Activated naive CD4-positive, alpha-beta T cell treated with anti-CD3 and anti-CD28 coated beads, Interleukin-2, amount 10 ng/mL, durations not matched to agents 7 days and 5 days (primary cell): Measurements from ENCODE around the gene OSBPL9.
"Not testable (repeated sequence)": the region's sequence is repeated elsewhere in the genome, so short reads cannot be mapped to it uniquely, and the experiment has no call there.

Source experiments
- CTCF ChIA-PET: fragments of 350-600 bp; sonication (Branson Sonifier 250); formaldehyde crosslinking; loops from one replicate; lab custom pipeline; 2021; ENCODE audit warnings: antibody characterized with exemption; lab: Charles Lee
- DNase-seq: peaks from one replicate; pipeline ENCODE4 v3.0.0-alpha.2; 2020
- H3K27ac Mint-ChIP-seq: one replicate; pipeline ENCODE4 v1.8.0; 2021; ENCODE audit warnings: mild to moderate bottlenecking, moderate library complexity, mixed read lengths
- H3K27me3 Mint-ChIP-seq: one replicate; pipeline ENCODE4 v1.8.0; 2021; ENCODE audit warnings: mild to moderate bottlenecking, mixed read lengths
- H3K36me3 Mint-ChIP-seq: one replicate; pipeline ENCODE4 v1.8.0; 2021; ENCODE audit warnings: mixed read lengths
- H3K4me1 Mint-ChIP-seq: one replicate; pipeline ENCODE4 v1.8.0; 2021; ENCODE audit warnings: mixed read lengths
- H3K4me3 Mint-ChIP-seq: one replicate; pipeline ENCODE4 v1.8.0; 2021; ENCODE audit warnings: mild to moderate bottlenecking, moderate library complexity, mixed read lengths
- H3K9me3 Mint-ChIP-seq: one replicate; pipeline ENCODE4 v1.8.0; 2021; ENCODE audit warnings: mixed read lengths

Gene OSBPL9

GRCh38 chr1:51776408-51776807, 159.5 kb downstream of the OSBPL9 start:
- no peaks in the 10 kb centered on the region for H3K9me3 Mint-ChIP-seq
- peaks cover 45% of the 10 kb centered on the region for H3K36me3 Mint-ChIP-seq
- no peak overlapping the region for H3K4me3 Mint-ChIP-seq
- peaks cover 10% of the 10 kb centered on the region for H3K4me1 Mint-ChIP-seq
- no peaks in the 10 kb centered on the region for H3K27me3 Mint-ChIP-seq
- DNase-seq: no peak
- no peak overlapping the region for H3K27ac Mint-ChIP-seq
- CTCF ChIA-PET: no interaction called here

DNA sequence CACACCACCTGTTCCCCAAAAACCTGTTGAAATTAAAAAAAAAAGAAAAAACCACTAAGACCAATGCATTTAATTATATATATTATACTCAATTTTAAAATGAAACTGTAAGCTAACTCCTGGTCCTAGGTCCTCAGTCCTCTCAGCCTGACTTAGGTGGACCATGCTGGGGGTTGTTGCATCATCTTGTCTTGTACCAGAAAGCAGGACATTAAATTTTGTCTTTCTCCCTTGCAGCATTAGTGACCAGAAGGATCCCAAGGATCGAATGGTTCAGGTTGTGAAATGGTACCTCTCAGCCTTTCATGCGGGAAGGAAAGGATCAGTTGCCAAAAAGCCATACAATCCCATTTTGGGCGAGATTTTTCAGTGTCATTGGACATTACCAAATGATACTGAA, 164.0 kb downstream of the OSBPL9 start:
- Mint-ChIP-seq H3K27me3 (no peaks in the 10 kb centered on the region), H3K27ac (no peak overlapping the region), H3K36me3 (peaks cover 39% of the 10 kb centered on the region), H3K4me1 (peaks cover 9% of the 10 kb centered on the region), H3K4me3 (no peak overlapping the region), H3K9me3 (no peaks in the 10 kb centered on the region)
- CTCF ChIA-PET: no interaction called here
- DNase-seq: no peak

GRCh38 chr1:51784997-51785421, 168.1 kb downstream of the OSBPL9 start:
- Mint-ChIP-seq H3K4me3 (no peak overlapping the region), H3K27ac (peak overlapping the region; percentile 22), H3K27me3 (no peaks in the 10 kb centered on the region), H3K9me3 (no peaks in the 10 kb centered on the region), H3K36me3 (peaks cover 60% of the 10 kb centered on the region), H3K4me1 (no peaks in the 10 kb centered on the region)
- DNase-seq: no peak
- CTCF ChIA-PET: interaction anchor here (1.7 kb wide), 1 partner anchor 16 kb away, joined by 4 read pairs; no protein-coding TSS in a partner anchor

GRCh38 chr1:51788938-51789337, 172.0 kb downstream of the OSBPL9 start:
- Mint-ChIP-seq H3K4me3 (no peak overlapping the region), H3K27ac (no peak overlapping the region)
- CTCF ChIA-PET: no interaction called here

DNA sequence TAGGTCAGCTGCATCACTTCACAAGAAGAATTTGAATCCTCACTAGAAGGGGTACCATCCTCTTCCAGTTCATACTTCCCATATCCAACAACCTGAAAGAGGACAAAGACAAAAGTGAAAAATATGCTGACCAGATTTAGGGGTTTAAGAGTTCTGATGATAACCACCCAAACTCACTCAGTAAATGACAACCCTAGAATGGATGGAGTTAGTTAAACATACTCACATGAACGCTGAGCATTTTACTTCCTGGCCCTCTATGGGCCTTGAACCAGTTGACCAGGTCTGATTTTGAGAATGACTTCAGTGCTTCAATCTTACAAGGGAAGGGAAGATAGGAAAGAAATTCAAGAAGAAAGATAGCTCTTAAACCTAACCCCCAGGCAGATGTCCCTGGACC, 172.4 kb downstream of the OSBPL9 start:
- Mint-ChIP-seq H3K4me3 (no peak overlapping the region), H3K27ac (no peak overlapping the region), H3K27me3 (no peaks in the 10 kb centered on the region), H3K36me3 (peaks cover 78% of the 10 kb centered on the region), H3K9me3 (no peaks in the 10 kb centered on the region), H3K4me1 (peaks cover 13% of the 10 kb centered on the region)
- DNase-seq: no peak
- CTCF ChIA-PET: no interaction called here

More at GRCh38 chr1:51788938-51789337, 172.0 kb downstream of the OSBPL9 start:
- Mint-ChIP-seq H3K36me3 (peaks cover 78% of the 10 kb centered on the region), H3K27me3 (no peaks in the 10 kb centered on the region), H3K4me1 (peaks cover 13% of the 10 kb centered on the region), H3K9me3 (no peaks in the 10 kb centered on the region)
- DNase-seq: no peak

GRCh38 chr1:51790385-51790784, 173.5 kb downstream of the OSBPL9 start:
- CTCF ChIA-PET: interaction anchor here (0.7 to 1.8 kb wide), 2 partner anchors 22 to 89 kb away, joined by 3 to 4 read pairs; no protein-coding TSS in a partner anchor
- Mint-ChIP-seq H3K9me3 (no peaks in the 10 kb centered on the region), H3K4me1 (peaks cover 13% of the 10 kb centered on the region), H3K27me3 (no peaks in the 10 kb centered on the region), H3K36me3 (peaks cover 78% of the 10 kb centered on the region), H3K27ac (no peak overlapping the region), H3K4me3 (no peak overlapping the region)
- DNase-seq: no peak

DNA sequence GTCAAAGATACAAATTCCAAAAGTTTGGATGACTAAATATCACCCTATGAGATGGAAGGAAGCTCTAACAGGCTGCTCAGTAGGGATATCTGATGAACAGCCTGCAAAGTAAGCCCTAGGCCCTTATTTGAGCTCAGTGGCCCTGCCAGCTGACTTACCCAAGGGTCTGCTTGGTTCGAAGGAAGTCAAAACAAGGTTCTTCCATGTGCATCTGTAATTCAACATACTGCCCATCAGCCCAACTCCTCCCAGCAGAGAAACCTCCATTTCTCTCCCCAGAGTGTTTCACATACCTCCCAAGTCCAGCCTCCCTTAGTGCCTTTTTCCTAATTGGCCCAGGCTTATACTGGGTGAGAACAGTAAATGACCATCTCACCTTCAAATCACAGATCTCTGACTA, 175.0 kb downstream of the OSBPL9 start:
- CTCF ChIA-PET: no interaction called here

GRCh38 chr1:51792864-51793263, 176.0 kb downstream of the OSBPL9 start:
- H3K36me3 Mint-ChIP-seq: peaks cover 74% of the 10 kb centered on the region
- H3K4me1 Mint-ChIP-seq: peaks cover 13% of the 10 kb centered on the region
- no peak for DNase-seq
- H3K27me3 Mint-ChIP-seq: no peaks in the 10 kb centered on the region
- CTCF ChIA-PET: no interaction called here
- H3K9me3 Mint-ChIP-seq: no peaks in the 10 kb centered on the region
- no peak overlapping the region for H3K4me3 Mint-ChIP-seq
- H3K27ac Mint-ChIP-seq: peak overlapping the region; percentile 3

More for the DNA sequence above, 175.0 kb downstream of the OSBPL9 start:
- DNase-seq: no peak
- H3K27me3 Mint-ChIP-seq: no peaks in the 10 kb centered on the region
- H3K9me3 Mint-ChIP-seq: no peaks in the 10 kb centered on the region
- peak overlapping the region; percentile 15 for H3K27ac Mint-ChIP-seq
- H3K36me3 Mint-ChIP-seq: peaks cover 74% of the 10 kb centered on the region
- H3K4me1 Mint-ChIP-seq: peaks cover 13% of the 10 kb centered on the region
- no peak overlapping the region for H3K4me3 Mint-ChIP-seq

DNA sequence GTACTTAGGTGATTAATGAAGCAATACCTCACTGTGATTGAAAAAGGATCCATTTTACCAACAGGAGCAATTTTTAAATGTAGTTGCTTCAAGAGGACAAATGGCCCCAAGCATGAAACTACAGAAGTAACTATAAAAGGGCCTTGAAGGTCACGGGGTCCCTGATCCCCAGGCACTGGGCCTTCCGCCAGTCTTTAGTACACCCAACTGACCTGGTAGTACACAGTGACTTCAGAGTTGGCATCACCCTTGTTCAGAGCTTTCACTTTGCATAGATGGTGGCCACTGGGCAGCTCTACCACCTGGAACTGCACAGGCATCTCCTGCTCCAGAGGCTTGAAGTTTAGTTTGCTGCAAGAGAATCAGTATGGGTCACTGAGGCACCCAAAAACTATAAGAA, 177.4 kb downstream of the OSBPL9 start:
- peaks cover 68% of the 10 kb centered on the region for H3K36me3 Mint-ChIP-seq
- H3K4me1 Mint-ChIP-seq: peaks cover 13% of the 10 kb centered on the region
- no peak for DNase-seq
- no peak overlapping the region for H3K27ac Mint-ChIP-seq
- H3K9me3 Mint-ChIP-seq: no peaks in the 10 kb centered on the region
- no peak overlapping the region for H3K4me3 Mint-ChIP-seq
- CTCF ChIA-PET: no interaction called here
- no peaks in the 10 kb centered on the region for H3K27me3 Mint-ChIP-seq

DNA sequence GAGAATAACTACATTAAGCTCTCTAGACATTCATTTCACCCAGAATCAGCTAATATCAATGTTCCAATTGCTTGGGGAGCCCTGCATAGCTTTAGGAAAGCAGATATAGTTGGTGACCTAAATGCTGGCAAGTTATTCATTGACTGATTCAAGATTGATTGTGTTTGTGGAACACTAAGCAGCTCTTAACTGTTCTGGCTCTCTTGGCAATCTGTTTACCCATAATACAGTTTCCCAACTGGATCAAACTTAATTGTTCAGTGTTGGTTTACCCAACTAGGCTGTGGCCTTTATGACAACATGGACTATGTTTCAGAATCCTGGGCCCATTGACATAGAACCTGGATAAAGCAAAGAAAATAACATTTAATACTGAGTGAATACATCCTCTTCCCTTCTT, 178.0 kb downstream of the OSBPL9 start:
- H3K4me1 Mint-ChIP-seq: peaks cover 13% of the 10 kb centered on the region
- H3K27ac Mint-ChIP-seq: no peak overlapping the region
- H3K9me3 Mint-ChIP-seq: no peaks in the 10 kb centered on the region
- no peak for DNase-seq
- peaks cover 62% of the 10 kb centered on the region for H3K36me3 Mint-ChIP-seq
- no peaks in the 10 kb centered on the region for H3K27me3 Mint-ChIP-seq
- no peak overlapping the region for H3K4me3 Mint-ChIP-seq
- CTCF ChIA-PET: no interaction called here

- Mint-ChIP-seq H3K27me3 (no peaks in the 10 kb centered on the region), H3K4me3 (no peak overlapping the region), H3K27ac (no peak overlapping the region), H3K4me1 (no peaks in the 10 kb centered on the region), H3K36me3 (peaks cover 38% of the 10 kb centered on the region), H3K9me3 (no peaks in the 10 kb centered on the region)
- no peak for DNase-seq
- CTCF ChIA-PET: no interaction called here
Observed at GRCh38 chr1:51799372-51799771, 182.5 kb downstream of the OSBPL9 start.

DNA sequence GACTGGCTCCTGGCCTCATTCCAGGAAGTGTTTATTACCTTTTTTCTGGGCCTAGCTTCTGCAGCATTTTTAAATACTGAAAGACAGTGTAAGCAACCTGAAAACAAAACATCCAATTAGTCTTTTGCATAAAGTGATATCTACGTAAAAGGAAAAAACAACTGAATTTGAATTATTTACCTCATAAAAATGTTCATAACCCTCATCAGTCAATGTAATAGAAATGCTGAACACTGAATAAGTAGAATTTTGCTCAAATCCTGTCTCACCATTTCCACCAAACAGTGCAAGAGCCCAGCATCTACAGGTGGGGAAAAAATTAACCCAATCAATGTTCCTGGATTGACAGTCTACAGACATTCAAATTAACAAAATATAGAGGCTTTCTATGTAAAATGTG, 197.6 kb downstream of the OSBPL9 start:
- Mint-ChIP-seq H3K27ac (no peak overlapping the region), H3K27me3 (no peaks in the 10 kb centered on the region), H3K4me3 (no peak overlapping the region), H3K4me1 (no peaks in the 10 kb centered on the region), H3K36me3 (peaks cover 44% of the 10 kb centered on the region), H3K9me3 (no peaks in the 10 kb centered on the region)
- no peak for DNase-seq
- CTCF ChIA-PET: no interaction called here

- no peaks in the 10 kb centered on the region for H3K27me3 Mint-ChIP-seq
- H3K27ac Mint-ChIP-seq: no peak overlapping the region
- H3K4me3 Mint-ChIP-seq: no peak overlapping the region
- peaks cover 49% of the 10 kb centered on the region for H3K36me3 Mint-ChIP-seq
- no peaks in the 10 kb centered on the region for H3K9me3 Mint-ChIP-seq
- DNase-seq: no peak
- H3K4me1 Mint-ChIP-seq: no peaks in the 10 kb centered on the region
- CTCF ChIA-PET: no interaction called here
Observed at GRCh38 chr1:51818487-51818886, 201.6 kb downstream of the OSBPL9 start.

GRCh38 chr1:51819021-51819420, 202.1 kb downstream of the OSBPL9 start:
- CTCF ChIA-PET: not testable (repeated sequence)

DNA sequence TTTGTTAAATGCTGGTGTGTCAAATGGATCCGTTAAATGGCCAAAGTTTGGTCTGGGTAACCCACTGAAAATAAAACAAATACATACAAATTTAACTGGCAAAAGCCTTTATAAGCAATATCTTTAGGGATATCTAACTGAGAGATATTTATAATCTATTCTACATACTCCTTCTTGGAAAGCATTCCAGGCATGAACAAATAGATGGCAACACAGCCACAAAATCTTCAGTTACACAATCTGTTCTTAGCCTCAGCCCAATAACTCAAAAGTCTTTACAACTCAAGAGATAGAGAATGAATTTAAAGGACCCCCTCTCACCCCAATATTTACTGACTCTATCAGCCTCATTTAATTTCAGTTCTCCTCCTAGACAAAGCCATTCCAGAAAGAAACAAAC, 202.9 kb downstream of the OSBPL9 start:
- Mint-ChIP-seq H3K27ac (no peak overlapping the region), H3K27me3 (no peaks in the 10 kb centered on the region)

More at GRCh38 chr1:51819021-51819420, 202.1 kb downstream of the OSBPL9 start:
- not testable (repeated sequence) for H3K9me3 Mint-ChIP-seq, H3K27ac Mint-ChIP-seq, H3K27me3 Mint-ChIP-seq, H3K4me1 Mint-ChIP-seq, H3K4me3 Mint-ChIP-seq, DNase-seq
- peaks cover 44% of the 10 kb centered on the region for H3K36me3 Mint-ChIP-seq

DNA sequence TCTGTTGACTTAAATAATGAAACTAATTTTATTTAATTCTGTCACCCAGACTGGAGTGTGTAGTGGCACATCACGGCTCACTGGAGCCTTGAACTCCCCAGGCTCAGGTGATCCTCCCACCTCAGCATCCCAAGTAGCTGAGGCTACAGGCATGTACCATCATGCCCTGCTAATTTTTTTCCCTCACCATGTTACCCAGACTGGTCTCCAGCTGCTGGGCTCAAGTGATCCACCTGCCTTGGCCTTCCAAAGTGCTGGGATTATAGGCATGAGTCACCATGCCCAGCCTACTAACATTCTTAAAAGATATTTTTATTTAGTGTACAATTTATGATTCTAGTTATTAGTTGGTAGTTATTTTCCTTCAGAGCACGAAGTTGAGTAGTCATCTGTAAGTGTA, 212.2 kb downstream of the OSBPL9 start:
- Mint-ChIP-seq H3K9me3 (no peaks in the 10 kb centered on the region), H3K27ac (no peak overlapping the region)
- CTCF ChIA-PET: no interaction called here

More for the DNA sequence above, 202.9 kb downstream of the OSBPL9 start:
- no peak for DNase-seq
- Mint-ChIP-seq H3K36me3 (peaks cover 36% of the 10 kb centered on the region), H3K4me1 (no peaks in the 10 kb centered on the region), H3K9me3 (no peaks in the 10 kb centered on the region), H3K4me3 (no peak overlapping the region)
- CTCF ChIA-PET: no interaction called here

More for the DNA sequence above, 212.2 kb downstream of the OSBPL9 start:
- DNase-seq: no peak
- H3K4me1 Mint-ChIP-seq: no peaks in the 10 kb centered on the region
- peaks cover 12% of the 10 kb centered on the region for H3K36me3 Mint-ChIP-seq
- H3K4me3 Mint-ChIP-seq: no peak overlapping the region
- H3K27me3 Mint-ChIP-seq: no peaks in the 10 kb centered on the region
